MG63 (cell line): ENCODE data around the gene B3GNT3. TPM values are rescaled to one million over a fixed set of nuclear protein-coding genes. Genes with fewer than 3 reads are reported as not detected.
"Not testable (repeated sequence)": the region's sequence is repeated elsewhere in the genome, so short reads cannot be mapped to it uniquely, and the experiment has no call there.

Experiments
- DNase-seq: peaks from one replicate; pipeline ENCODE4 v3.0.0-alpha.2; 2020
- H3K27me3 ChIP-seq: fragments of 250-450 bp; sonication (Bioruptor Pico); 2 replicates; pipeline ENCODE4 v1.5.1; 2020; ENCODE audit warnings: mild to moderate bottlenecking, moderate library complexity
- H3K36me3 ChIP-seq: fragments of 250-450 bp; sonication (Bioruptor Pico); 2 replicates; pipeline ENCODE4 v1.5.1; 2020; ENCODE audit warnings: mild to moderate bottlenecking, moderate library complexity
- H3K4me3 ChIP-seq: fragments of 250-450 bp; sonication (Bioruptor Pico); 2 replicates; pipeline ENCODE4 v1.5.1; 2020; ENCODE audit warnings: mild to moderate bottlenecking, moderate library complexity
- H3K9me3 ChIP-seq: fragments of 250-450 bp; sonication (Bioruptor Pico); 2 replicates; pipeline ENCODE4 v1.5.1; 2020; ENCODE audit warnings: mild to moderate bottlenecking, moderate library complexity
- total RNA-seq: library from RNA; depleted of rRNA; stranded (reverse); fragments of >200 nt; shearing (Covaris generic); gene quantifications from 2 replicates; pipeline ENCODE4 v1.2.3, GENCODE V29; 2014; ENCODE audit warnings: low replicate concordance

The B3GNT3 gene
- total RNA-seq, 1 experiment from 2014 or later = not detected

DNA sequence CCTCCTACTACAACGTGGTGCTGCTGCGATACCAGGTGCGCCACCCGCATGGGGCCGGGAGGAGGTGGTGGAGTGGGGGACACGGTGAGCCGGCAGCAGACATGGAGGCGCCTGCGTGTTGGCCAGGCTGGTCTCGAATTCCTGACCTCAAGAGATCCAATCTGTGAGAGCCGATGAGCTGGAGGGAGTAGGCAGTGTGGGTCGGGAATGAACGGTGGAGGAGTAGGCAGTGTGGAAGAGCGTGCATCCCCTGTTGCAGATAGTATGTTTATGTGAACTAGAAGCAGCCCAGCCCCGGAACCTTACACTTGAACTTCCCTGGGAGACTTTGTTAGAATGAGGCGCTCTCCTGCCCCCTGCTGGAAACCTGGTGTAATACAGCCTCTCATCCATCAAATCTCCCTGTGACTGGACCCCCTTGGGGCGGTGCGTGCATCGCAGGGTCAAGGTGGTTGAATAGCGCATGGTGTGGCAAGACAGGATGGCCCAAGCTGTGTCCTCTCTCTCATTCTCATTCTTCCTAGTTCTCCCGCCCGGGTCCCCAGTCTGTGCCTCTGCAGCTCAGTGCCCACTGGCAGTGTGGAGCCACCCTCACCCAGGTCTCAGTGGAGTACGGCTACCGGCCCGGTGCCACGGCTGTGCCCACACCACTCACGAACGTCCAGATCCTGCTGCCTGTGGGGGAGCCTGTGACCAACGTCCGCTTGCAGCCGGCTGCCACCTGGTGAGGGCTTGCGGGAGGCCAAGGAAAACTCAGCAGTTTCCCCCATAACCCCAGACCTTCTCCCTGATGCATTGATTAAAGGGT lies 10.5 kb upstream of the B3GNT3 start:
- no peak overlapping the region for H3K4me3 ChIP-seq
- peak; percentile 56 for DNase-seq

GRCh38 chr19:17787274-17787913 lies 7.5 kb upstream of the B3GNT3 start:
- no peak for DNase-seq
- H3K9me3 ChIP-seq = no peaks in the 10 kb centered on the region
- no peaks in the 10 kb centered on the region for H3K36me3 ChIP-seq
- no peaks in the 10 kb centered on the region for H3K27me3 ChIP-seq
- no peak overlapping the region for H3K4me3 ChIP-seq

More for the DNA sequence above, 10.5 kb upstream of the B3GNT3 start:
- no peaks in the 10 kb centered on the region for H3K27me3 ChIP-seq
- H3K9me3 ChIP-seq = no peaks in the 10 kb centered on the region
- H3K36me3 ChIP-seq = no peaks in the 10 kb centered on the region

- H3K4me3 ChIP-seq = no peak overlapping the region
- no peak for DNase-seq
- peaks cover under 1% of the 10 kb centered on the region; the same call in 1 of the 2 replicates for H3K27me3 ChIP-seq
- no peaks in the 10 kb centered on the region for H3K9me3 ChIP-seq
- no peaks in the 10 kb centered on the region for H3K36me3 ChIP-seq
Measured at GRCh38 chr19:17788632-17789031, 6.3 kb upstream of the B3GNT3 start.

DNA sequence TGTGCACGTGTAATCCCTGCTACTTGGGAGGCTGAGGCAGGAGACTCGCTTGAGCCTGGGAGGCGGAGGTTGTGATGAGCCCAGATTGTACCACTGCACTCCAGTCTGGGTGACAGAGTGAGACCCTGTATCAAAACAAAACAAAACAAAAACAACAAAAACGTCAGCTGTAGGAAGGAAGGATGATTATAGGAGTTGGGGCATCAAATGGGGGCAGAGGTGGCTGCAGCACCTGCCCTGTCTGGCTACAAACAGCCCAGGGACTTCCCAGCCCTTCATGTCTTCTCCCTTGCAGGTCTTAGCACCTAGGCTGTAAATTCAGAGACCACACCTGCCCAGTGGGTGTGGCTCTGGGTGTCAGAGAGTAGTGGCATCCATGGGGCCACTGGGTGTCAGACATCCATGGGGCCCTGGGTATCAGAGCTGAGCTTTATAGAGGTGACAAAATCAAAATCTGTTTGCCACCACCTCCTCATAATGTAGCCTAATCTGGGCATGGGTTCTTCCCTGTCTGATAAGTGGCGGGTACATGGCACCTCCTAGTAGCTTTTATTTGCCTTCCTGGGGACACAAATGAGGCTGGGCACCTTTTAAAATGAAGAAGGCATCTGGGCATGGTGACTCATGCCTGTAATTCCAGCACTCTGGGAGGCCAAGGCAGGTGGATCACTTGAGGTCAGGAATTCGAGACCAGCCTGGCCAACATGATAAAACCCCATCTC lies 4.7 kb upstream of the B3GNT3 start:
- no peak for DNase-seq
- Histone ChIP-seq H3K4me3 (no peak overlapping the region), H3K36me3 (no peaks in the 10 kb centered on the region), H3K27me3 (peaks cover 10% of the 10 kb centered on the region), H3K9me3 (no peaks in the 10 kb centered on the region)

- peaks cover 15% of the 10 kb centered on the region for H3K27me3 ChIP-seq
- no peak for DNase-seq
- H3K36me3 ChIP-seq = no peaks in the 10 kb centered on the region
- no peak overlapping the region for H3K4me3 ChIP-seq
- H3K9me3 ChIP-seq = no peaks in the 10 kb centered on the region
Measured at GRCh38 chr19:17794412-17794730, 567 bp upstream of the B3GNT3 start.

DNA sequence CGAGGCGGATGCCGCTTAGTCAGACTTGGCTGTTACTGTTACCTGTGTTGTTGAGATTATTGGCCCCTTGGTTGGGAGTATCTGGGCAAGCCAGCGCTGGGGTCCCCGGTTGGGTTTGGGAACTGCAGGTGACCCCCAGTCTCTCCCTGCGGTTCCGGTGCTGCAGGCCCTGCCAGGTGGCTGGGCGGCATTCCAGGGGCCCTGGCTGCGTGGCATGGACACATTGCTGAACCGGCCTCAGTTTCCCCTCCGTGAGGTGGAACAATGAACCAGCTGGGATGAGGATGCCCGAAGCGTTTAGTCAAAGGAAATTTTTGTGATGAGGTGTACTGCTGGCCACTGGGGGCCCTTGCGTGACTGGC lies 538 bp downstream of the B3GNT3 start:
- DNase-seq = no peak
- no peaks in the 10 kb centered on the region for H3K9me3 ChIP-seq
- H3K4me3 ChIP-seq = no peak overlapping the region
- H3K36me3 ChIP-seq = no peaks in the 10 kb centered on the region
- H3K27me3 ChIP-seq = peaks cover 15% of the 10 kb centered on the region

DNA sequence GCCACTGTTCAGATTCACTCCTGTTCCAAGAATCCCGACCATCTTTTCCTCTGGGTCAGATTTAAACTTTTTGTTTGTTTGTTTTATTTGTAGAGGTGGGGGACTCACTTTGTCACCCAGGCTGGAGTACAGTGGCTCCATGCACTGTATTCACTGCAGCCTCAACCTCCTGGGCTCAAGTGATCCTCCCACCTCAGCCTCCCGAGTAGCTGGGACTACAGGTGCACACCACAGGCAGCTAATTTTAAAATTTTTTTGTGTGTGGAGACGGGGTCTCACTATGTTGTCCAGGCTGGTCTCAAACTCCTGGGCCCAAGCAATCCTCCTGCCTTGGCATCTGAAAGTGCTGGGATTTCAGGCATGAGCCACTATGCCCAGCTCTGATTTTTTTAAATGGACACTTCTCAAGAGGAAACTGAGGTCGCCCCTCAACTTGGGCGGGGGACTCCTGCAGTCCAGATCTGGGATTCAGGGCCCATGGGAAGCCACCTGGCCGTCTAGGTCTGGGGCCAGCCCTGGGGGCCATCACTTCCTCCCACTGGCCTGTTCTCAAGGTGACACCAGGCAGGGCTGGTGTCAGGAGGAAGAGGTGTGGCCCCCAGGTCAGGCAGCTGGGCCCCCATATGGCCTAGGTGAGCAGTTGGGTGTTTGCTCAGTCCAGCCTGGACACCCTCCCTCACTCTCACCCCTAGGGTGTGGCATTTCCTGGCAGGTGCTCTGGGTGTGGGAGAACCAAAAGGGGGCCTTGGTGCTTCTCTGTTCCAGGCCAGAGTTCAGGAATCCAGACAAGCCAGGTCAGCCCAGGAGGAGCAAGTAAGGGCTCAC lies 1.3 kb downstream of the B3GNT3 start:
- H3K27me3 ChIP-seq = peaks cover 15% of the 10 kb centered on the region
- DNase-seq = no peak
- H3K9me3 ChIP-seq = no peaks in the 10 kb centered on the region
- H3K36me3 ChIP-seq = no peaks in the 10 kb centered on the region
- no peak overlapping the region for H3K4me3 ChIP-seq

DNA sequence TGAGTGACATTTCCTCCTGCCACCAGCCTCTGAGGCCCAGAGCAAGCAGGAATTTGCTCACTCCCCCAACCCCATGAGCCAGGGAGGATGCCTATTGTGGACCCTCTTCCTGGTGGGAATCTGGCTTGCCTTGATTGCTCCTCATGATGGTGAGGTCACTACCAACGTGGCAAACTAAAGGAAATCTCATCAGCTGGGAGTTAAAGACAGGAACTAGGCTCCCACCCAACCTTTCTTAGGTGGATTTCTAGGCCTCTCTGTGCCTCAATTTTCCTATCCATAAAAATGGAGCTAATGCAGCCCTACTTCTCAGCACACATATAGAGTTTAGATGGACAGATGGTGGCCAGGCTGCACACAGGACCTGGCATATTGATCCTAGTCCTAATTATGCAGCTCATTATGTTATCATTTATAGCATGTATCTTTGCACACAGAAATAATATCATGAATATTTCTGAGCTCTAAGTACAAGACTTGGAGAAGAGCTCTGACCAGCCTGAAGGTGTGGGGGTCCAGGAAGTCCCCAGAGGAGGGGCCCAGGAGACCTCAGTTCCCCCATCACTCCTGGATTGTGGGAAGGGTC lies 2.0 kb downstream of the B3GNT3 start:
- Histone ChIP-seq H3K4me3 (no peak overlapping the region), H3K36me3 (no peaks in the 10 kb centered on the region), H3K27me3 (peaks cover 15% of the 10 kb centered on the region), H3K9me3 (no peaks in the 10 kb centered on the region)
- no peak for DNase-seq

DNA sequence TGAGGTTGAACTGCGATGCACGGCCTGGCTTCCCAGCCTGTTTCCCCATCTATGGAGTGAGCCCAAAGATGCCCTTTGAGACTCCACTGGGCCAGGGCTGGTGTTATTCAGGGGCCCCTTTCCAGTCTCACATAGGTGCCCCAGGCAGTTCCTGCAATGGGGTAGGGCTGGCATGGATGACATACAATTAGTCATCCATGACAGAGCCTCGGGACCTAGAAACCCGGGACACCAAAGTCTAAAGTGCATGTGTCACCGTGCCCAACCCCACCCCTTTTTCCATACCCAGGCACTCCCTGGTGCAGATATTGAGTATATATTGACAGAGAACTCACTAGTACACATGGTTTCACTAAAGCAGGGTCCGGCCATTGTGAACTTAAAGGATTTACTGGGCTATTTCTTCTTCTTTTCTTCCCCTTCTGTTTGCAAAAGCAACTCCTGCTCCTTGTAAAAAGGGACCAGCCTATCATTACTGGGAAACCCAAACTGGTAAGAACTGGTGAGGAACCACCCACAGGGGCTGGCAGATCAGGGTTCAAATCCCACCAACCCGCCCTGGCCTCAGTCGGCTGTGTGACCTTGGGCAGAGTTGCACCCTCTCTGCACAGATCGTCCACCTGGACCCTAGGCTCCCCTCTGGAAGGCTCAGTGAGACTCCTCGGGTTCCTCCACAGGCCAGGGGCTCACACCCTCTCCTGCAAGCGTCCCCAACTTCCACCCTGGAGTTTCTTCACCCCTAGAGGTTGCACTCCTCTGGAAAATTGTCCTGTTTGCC lies 2.7 kb downstream of the B3GNT3 start:
- Histone ChIP-seq H3K9me3 (no peaks in the 10 kb centered on the region), H3K4me3 (no peak overlapping the region), H3K36me3 (no peaks in the 10 kb centered on the region), H3K27me3 (peaks cover 21% of the 10 kb centered on the region)
- DNase-seq = peak; percentile 71

DNA sequence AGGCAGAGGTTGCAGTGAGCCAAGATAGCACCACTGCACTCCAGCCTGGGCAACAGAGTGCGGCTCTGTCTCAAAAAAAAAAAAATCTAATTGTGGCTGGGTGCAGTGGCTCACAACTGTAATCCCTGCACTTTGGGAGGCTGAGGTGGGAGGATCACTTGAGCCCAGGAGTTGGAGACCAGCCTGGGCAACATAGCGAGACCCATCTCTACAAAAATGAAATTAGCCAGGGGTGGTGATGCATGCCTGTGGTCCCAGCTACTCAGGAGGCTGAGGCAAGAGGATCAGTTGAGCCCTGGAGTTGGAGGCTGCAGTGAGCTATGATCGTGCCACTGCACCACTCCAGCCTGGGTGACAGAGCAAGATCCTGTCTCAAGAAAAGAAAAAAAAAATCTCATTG lies 3.7 kb downstream of the B3GNT3 start:
- not testable (repeated sequence) for H3K36me3 ChIP-seq, DNase-seq, H3K4me3 ChIP-seq, H3K9me3 ChIP-seq
- H3K27me3 ChIP-seq = peaks cover 30% of the 10 kb centered on the region

DNA sequence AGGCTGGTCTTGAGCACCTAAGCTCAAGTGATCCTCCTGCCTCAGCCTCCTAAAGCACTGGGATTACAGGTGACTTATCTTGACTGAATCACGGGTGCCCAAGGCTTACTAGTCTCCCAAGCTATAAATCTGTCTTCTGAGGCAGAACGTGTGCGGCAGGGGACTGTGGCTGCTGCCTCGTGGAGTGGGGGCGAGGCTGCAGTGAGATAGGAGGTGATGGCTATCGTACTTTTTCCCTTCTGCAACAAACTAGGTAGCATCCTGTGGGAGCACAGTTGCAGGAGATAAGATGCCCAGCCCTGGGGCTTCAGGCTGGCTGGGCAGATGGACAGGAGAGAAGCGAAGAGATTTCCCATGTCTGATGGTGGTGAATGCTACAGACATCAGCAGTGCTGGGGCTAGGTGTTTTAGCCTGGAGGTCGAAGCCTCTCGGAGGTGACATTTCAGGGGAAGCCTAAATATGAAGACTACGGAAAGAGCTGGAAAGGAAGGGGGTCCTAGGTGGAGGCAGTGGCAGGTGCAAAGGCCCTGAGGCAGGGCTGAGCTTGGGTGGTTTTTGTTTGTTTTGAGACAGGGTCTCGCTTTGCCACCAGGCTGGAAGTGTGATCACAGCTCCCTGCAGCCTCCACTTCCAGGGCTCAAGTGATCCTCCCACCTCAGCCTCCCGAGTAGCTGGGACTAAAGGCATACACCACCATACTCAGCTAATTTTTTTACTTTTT lies 7.4 kb downstream of the B3GNT3 start:
- Histone ChIP-seq H3K27me3 (peaks cover 26% of the 10 kb centered on the region), H3K9me3 (no peaks in the 10 kb centered on the region), H3K36me3 (no peaks in the 10 kb centered on the region), H3K4me3 (no peak overlapping the region)
- no peak for DNase-seq

DNA sequence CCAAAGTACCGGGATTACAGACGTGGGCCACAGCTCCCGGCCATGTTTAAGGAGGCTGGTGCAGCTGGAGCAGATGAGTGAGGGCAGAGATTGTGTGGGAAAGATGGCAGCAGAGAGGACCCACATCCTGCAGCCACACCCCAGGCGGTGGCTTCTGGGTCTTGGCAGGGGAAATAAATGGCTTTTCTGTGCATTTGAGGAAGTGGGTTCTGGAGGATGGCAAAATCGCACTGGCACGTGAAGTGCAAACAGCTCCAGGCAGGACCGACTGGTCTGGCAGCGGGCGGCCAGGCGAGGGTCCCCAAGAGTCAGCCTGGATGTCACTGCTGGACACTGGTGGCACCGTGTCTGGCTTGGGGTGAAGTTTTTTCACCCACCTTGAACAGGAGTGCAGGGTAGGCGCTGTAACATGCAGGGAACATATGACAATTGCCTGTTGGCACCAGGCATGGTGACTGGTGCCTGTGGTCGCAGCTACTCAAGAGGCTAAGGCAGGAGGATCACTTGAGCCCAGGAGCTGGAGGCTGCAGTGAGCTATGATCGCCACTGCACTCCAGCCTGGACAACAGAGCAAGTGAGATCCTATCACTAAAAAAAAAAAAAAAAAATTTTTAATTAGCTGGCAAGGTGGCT lies 8.4 kb downstream of the B3GNT3 start:
- no peak overlapping the region for H3K4me3 ChIP-seq
- H3K27me3 ChIP-seq = peaks cover 32% of the 10 kb centered on the region
- no peak for DNase-seq
- no peaks in the 10 kb centered on the region for H3K36me3 ChIP-seq
- H3K9me3 ChIP-seq = no peaks in the 10 kb centered on the region

- no peaks in the 10 kb centered on the region for H3K9me3 ChIP-seq
- peaks cover 36% of the 10 kb centered on the region for H3K27me3 ChIP-seq
- H3K4me3 ChIP-seq = no peak overlapping the region
- no peak for DNase-seq
- H3K36me3 ChIP-seq = no peaks in the 10 kb centered on the region
Measured at GRCh38 chr19:17805427-17805826, 10.5 kb downstream of the B3GNT3 start.

DNA sequence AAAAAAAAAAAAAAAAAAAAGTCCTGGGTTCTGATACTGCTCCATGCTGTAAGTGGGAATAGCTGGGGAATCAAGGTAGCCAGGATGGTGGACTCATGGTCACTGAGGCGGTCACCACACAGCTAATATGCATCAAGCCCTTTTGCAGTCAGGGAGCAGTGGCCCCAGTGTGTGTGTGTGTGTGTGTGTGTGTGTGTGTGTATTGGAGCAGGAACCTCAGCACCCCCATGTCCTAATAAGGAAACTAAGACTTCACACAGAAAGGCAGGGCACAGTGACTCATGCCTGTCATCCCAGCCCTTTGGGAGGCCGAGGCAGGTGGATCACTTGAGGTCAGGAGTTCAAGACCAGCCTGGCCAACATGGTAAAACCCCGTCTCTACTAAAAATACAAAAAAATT lies 12.0 kb downstream of the B3GNT3 start:
- DNase-seq = no peak
- H3K27me3 ChIP-seq = peaks cover 36% of the 10 kb centered on the region

DNA sequence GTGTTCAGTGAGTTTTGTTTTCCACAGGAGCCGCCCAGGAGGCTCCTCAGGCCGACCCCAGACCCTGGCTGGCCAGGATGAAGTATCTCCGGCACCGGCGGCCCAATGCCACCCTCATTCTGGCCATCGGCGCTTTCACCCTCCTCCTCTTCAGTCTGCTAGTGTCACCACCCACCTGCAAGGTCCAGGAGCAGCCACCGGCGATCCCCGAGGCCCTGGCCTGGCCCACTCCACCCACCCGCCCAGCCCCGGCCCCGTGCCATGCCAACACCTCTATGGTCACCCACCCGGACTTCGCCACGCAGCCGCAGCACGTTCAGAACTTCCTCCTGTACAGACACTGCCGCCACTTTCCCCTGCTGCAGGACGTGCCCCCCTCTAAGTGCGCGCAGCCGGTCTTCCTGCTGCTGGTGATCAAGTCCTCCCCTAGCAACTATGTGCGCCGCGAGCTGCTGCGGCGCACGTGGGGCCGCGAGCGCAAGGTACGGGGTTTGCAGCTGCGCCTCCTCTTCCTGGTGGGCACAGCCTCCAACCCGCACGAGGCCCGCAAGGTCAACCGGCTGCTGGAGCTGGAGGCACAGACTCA lies 12.9 kb downstream of the B3GNT3 start:
- no peaks in the 10 kb centered on the region for H3K36me3 ChIP-seq
- H3K4me3 ChIP-seq = no peak overlapping the region
- H3K27me3 ChIP-seq = peaks cover 28% of the 10 kb centered on the region
- DNase-seq = no peak
- H3K9me3 ChIP-seq = no peaks in the 10 kb centered on the region

More for the DNA sequence above, 12.0 kb downstream of the B3GNT3 start:
- Histone ChIP-seq H3K36me3 (no peaks in the 10 kb centered on the region), H3K4me3 (no peak overlapping the region), H3K9me3 (no peaks in the 10 kb centered on the region)
